H1 (cell line): ENCODE measurements around the gene ZBTB46.

ENCODE experiments used
- ATF2 ChIP-seq: IDR thresholded peaks from 2 replicates; pipeline ENCODE4 v1.6.1; 2012; ENCODE audit warnings: low read length, inconsistent platforms
- ATF3 ChIP-seq: IDR thresholded peaks from 2 replicates; pipeline ENCODE4 v1.6.1; 2011; ENCODE audit warnings: low read depth, mild to moderate bottlenecking, low read length; ENCODE audit not compliant: insufficient read depth
- CHD2 ChIP-seq: IDR thresholded peaks from 2 replicates; pipeline ENCODE4 v1.6.1; 2012; ENCODE audit warnings: low read length, improper control_type of control experiment
- CTCF ChIP-seq, 3 experiments: IDR thresholded peaks; 1 replicate in 2 of 3; 2 replicates in 1 of 3; pipeline versions ENCODE4 v1.5.1 to v1.6.1; 2011; ENCODE audit warnings: low read length in 3 of 3, mild to moderate bottlenecking in 3 of 3, inconsistent platforms in 2 of 3, low read depth in 1 of 3, moderate library complexity in 1 of 3; ENCODE audit not compliant: insufficient read depth in 1 of 3; ENCODE audit errors: control extremely low read depth in 1 of 3
- EP300 ChIP-seq, 2 experiments: IDR thresholded peaks; 1 replicate in 1 of 2; 2 replicates in 1 of 2; pipeline ENCODE4 v1.6.1; 2011 to 2012; ENCODE audit warnings: low read depth in 2 of 2, low read length in 2 of 2, mild to moderate bottlenecking in 2 of 2, borderline replicate concordance in 1 of 2, inconsistent platforms in 1 of 2, moderate library complexity in 1 of 2
- GABPA ChIP-seq: IDR thresholded peaks from 2 replicates; pipeline ENCODE4 v1.6.1; 2011; ENCODE audit warnings: mild to moderate bottlenecking, low read length, moderate library complexity, borderline replicate concordance; ENCODE audit not compliant: insufficient read depth
- GTF2F1 ChIP-seq: IDR thresholded peaks from 2 replicates; pipeline ENCODE4 v1.6.1; 2012; ENCODE audit warnings: low read depth, low read length, improper control_type of control experiment, borderline replicate concordance
- MAX ChIP-seq: IDR thresholded peaks from 2 replicates; pipeline ENCODE4 v1.6.1; 2012; ENCODE audit warnings: inconsistent platforms
- YY1 ChIP-seq: IDR thresholded peaks from 2 replicates; pipeline ENCODE4 v1.6.1; 2011; ENCODE audit warnings: low read depth, mild to moderate bottlenecking, low read length

DNA sequence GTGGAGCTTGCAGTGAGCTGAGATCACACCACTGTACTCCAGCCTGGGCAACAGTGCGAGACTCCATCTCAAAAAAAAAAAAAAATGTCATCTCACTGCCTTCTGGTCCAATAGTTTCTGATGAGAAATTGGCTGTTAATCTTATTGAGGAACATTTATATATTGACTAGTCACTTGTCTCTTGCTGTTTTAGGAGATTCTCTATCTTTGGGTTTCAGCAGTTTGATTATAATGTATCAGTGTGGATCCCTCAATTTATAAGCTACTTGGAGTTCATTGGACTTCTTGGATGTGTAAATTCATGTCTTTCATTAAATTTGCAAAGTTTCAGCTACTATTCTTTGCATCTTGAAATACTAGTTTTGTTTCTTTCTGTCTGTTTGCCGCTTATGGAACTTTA lies 112.1 kb downstream of the ZBTB46 start:
- no peak for TF ChIP-seq ATF3
- no peak for TF ChIP-seq CTCF (IDR thresholded peaks at IDR 0.05; ENCODE audit: control extremely low read depth in 1 of 3, insufficient read depth in 1 of 3, low read depth in 1 of 3, low read length in 3 of 3)
- no peak for TF ChIP-seq ATF2
- TF ChIP-seq MAX, result no peak
- TF ChIP-seq CHD2, result no peak
- no peak for TF ChIP-seq EP300 (IDR thresholded peaks at IDR 0.05; ENCODE audit: borderline replicate concordance in 1 of 2, low read depth in 2 of 2, low read length in 2 of 2)
- no peak for TF ChIP-seq GABPA
- TF ChIP-seq YY1, result no peak
- no peak for TF ChIP-seq GTF2F1
